Stimulated activated CD8-positive, alpha-beta memory T cell treated with anti-CD3 and anti-CD28 coated beads, Interleukin-7, amount 100 ng/mL, for 4 hours (primary cell): Measurements from ENCODE around the gene SLC16A8.

Experiments
- DNase-seq, 2 donors: peaks; one replicate each; pipeline ENCODE4 v3.0.0-alpha.2; 2020; ENCODE audit warnings: low read depth in 2 of 2

The SLC16A8 gene

GRCh38 chr22:38114484-38115398, 30.8 kb upstream of the SLC16A8 start:
- peak; percentile 30 to 63 for DNase-seq

GRCh38 chr22:38112381-38112780, 28.4 kb upstream of the SLC16A8 start:
- no peak for DNase-seq

GRCh38 chr22:38111925-38112355, 28.0 kb upstream of the SLC16A8 start:
- DNase-seq, result no peak

- DNase-seq, result no peak
These were observed 27.2 kb upstream of the SLC16A8 start for GRCh38 chr22:38110863-38111852.

- no peak for DNase-seq
These were observed 26.3 kb upstream of the SLC16A8 start, which contains the start of gene BAIAP2L2 for GRCh38 chr22:38110008-38110862. TSS of gene BAIAP2L2 (minus strand) at chr22:38110684. CDS start at chr22:38110525, 159 bp downstream.

- no peak for DNase-seq
These were observed 25.5 kb upstream of the SLC16A8 start for GRCh38 chr22:38109371-38110001.

GRCh38 chr22:38108561-38109319, 24.8 kb upstream of the SLC16A8 start:
- DNase-seq, result no peak

- no peak for DNase-seq
These were observed 23.9 kb upstream of the SLC16A8 start for GRCh38 chr22:38107692-38108515.

GRCh38 chr22:38106814-38107578, 23.0 kb upstream of the SLC16A8 start:
- no peak for DNase-seq

- no peak for DNase-seq
These were observed 20.1 kb upstream of the SLC16A8 start for GRCh38 chr22:38104084-38104483.

- DNase-seq, result no peak
These were observed 19.7 kb upstream of the SLC16A8 start for GRCh38 chr22:38103641-38104040.

- no peak for DNase-seq
These were observed 14.6 kb upstream of the SLC16A8 start for GRCh38 chr22:38098410-38099249.

GRCh38 chr22:38097557-38098409, 13.8 kb upstream of the SLC16A8 start:
- no peak for DNase-seq

- no peak for DNase-seq
These were observed 13.1 kb upstream of the SLC16A8 start for GRCh38 chr22:38097058-38097457.

- no peak for DNase-seq
These were observed 5.5 kb upstream of the SLC16A8 start for GRCh38 chr22:38089474-38089851.
